CD4-positive, CD25-positive, alpha-beta regulatory T cell (primary cell): ENCODE data around the gene PRR7. TPM values are rescaled to one million over a fixed set of nuclear protein-coding genes. Genes with fewer than 3 reads are reported as not detected.

Experiments
- ATAC-seq, 2 donors: fragments of 150-1000 bp; cut with Tn5 transposase; one replicate each; pipeline ENCODE4 v1.10.0; 2021; ENCODE audit warnings: low read depth in 2 of 2, moderate number of reproducible peaks in 2 of 2, moderate library complexity in 1 of 2
- DNase-seq, 3 donors: peaks; one replicate each; pipeline versions ENCODE4 v3.0.0 to v3.0.0-alpha.2; 2012 to 2022; ENCODE audit warnings: mixed read lengths in 1 of 3
- H3K27ac ChIP-seq: one replicate; pipeline ENCODE4 v1.7.0; 2013; ENCODE audit warnings: mild to moderate bottlenecking, low read length; ENCODE audit not compliant: insufficient read depth, poor library complexity, severe bottlenecking
- H3K27me3 ChIP-seq: one replicate; pipeline ENCODE4 v1.7.0; 2013; ENCODE audit warnings: low read length; ENCODE audit not compliant: control insufficient read depth, insufficient read depth
- H3K36me3 ChIP-seq: one replicate; pipeline ENCODE4 v1.7.0; 2013; ENCODE audit warnings: mild to moderate bottlenecking, low read length, moderate library complexity; ENCODE audit not compliant: control insufficient read depth, insufficient read depth
- H3K4me1 ChIP-seq: 2 replicates; pipeline ENCODE4 v1.7.0; 2013; ENCODE audit warnings: mild to moderate bottlenecking, low read length; ENCODE audit not compliant: insufficient read depth, control insufficient read depth, poor library complexity, severe bottlenecking
- H3K4me3 ChIP-seq: one replicate; pipeline ENCODE4 v1.7.0; 2013; ENCODE audit warnings: low read depth, mild to moderate bottlenecking, low read length, moderate library complexity
- H3K9me3 ChIP-seq, 2 experiments: 1 replicate in 1 of 2; 2 replicates in 1 of 2; pipeline ENCODE4 v1.7.0; 2013; ENCODE audit warnings: low read length in 2 of 2, mild to moderate bottlenecking in 1 of 2, moderate library complexity in 1 of 2; ENCODE audit not compliant: control insufficient read depth in 2 of 2
- H3K27ac Mint-ChIP-seq, 3 donors: one replicate each; pipeline ENCODE4 v1.8.0; 2020 to 2022; ENCODE audit warnings: mild to moderate bottlenecking in 3 of 3, mixed read lengths in 3 of 3, moderate library complexity in 2 of 3
- H3K27me3 Mint-ChIP-seq: one replicate; pipeline ENCODE4 v1.8.0; 2022; ENCODE audit warnings: mild to moderate bottlenecking, mixed read lengths
- H3K36me3 Mint-ChIP-seq: one replicate; pipeline ENCODE4 v1.8.0; 2020; ENCODE audit warnings: mixed read lengths
- H3K4me1 Mint-ChIP-seq, 4 donors: one replicate each; pipeline ENCODE4 v1.8.0; 2020 to 2022; ENCODE audit warnings: mixed read lengths in 4 of 4, mild to moderate bottlenecking in 1 of 4
- H3K4me3 Mint-ChIP-seq, 4 donors: one replicate each; pipeline ENCODE4 v1.8.0; 2020 to 2022; ENCODE audit warnings: mild to moderate bottlenecking in 4 of 4, mixed read lengths in 4 of 4, moderate library complexity in 3 of 4
- H3K9me3 Mint-ChIP-seq, 7 donors: one replicate each; pipeline ENCODE4 v1.8.0; 2020 to 2022; ENCODE audit warnings: mixed read lengths in 7 of 7, mild to moderate bottlenecking in 3 of 7, moderate library complexity in 2 of 7
- polyA plus RNA-seq, 4 donors: library from polyadenylated mRNA; unstranded; fragments of 300-500 nt; fragmentation: Illumina TruSeq; gene quantifications; one replicate each; pipeline ENCODE4 v1.2.3, GENCODE V29; 2021
- total RNA-seq: library from RNA; stranded (reverse); gene quantifications from one replicate; pipeline ENCODE4 v1.2.3, GENCODE V29; 2022

The PRR7 gene
- total and polyA plus RNA-seq, 5 donors from 2014 or later, result 10.2 to 21.8 (median 12.6) TPM

DNA sequence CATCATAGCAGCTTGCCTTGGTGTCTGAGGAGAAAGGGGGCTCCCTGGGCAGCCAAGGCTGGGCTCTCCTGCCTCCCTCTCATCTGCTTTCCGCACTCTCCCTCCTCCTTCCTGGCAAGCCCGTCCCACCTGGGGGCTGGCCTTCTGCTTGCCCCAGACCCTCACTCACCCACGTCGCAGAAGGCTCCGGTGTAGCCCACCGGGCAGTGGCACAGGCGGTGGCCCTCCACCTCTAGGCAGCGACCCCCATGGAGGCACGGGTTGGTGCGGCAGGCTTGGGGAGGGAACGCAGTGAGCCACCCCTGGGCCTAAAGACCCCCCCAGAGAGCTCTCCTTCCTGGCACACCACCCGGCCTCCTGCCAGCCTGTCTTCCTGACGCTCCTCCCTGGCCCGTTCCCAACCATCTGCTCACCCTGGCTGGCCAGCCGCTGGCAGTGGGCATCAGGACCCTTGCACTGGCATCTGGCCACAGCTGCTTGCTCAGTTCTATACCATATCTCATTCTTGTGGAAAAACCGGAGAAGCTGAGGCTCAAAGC is 41.9 kb upstream of the PRR7 start:
- no peaks in the 10 kb centered on the region for H3K36me3 ChIP-seq
- Mint-ChIP-seq H3K27me3 (peaks cover 29% of the 10 kb centered on the region), H3K9me3 (no peaks in the 10 kb centered on the region), H3K36me3 (no peaks in the 10 kb centered on the region), H3K4me3 (peak overlapping the region in 3 of 4 donors; percentile 59 to 66 (median 65)), H3K4me1 (peaks cover 0 to 32% (median 13%) of the 10 kb centered on the region in 4 donors), H3K27ac (no peak overlapping the region)
- peak overlapping the region; percentile 55 for H3K27ac ChIP-seq
- no peak for ATAC-seq
- no peaks in the 10 kb centered on the region for H3K9me3 ChIP-seq
- no peak overlapping the region for H3K4me3 ChIP-seq
- H3K4me1 ChIP-seq, result peaks cover 39% of the 10 kb centered on the region
- DNase-seq, result no peak
- H3K27me3 ChIP-seq, result no peaks in the 10 kb centered on the region

DNA sequence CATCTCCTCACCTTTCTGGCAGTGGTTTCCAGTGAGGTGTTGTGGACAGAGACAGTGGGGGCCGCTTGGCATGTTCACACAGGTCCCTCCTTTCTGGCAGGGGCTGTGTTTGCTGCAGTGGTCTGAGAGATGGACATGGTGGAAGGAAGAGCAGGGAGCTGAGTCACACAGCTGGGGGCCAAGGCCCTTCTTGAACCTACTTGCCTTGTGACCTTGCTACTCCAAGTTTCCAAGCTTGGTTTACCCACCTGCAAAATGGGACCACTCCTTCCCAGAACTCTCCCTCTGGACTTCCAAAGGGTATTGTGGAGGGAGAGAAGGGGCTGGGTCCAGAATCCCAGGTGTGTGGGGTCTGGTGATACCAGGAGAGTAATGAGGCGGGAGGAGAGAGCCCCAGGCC is 41.3 kb upstream of the PRR7 start:
- H3K9me3 ChIP-seq, result no peaks in the 10 kb centered on the region
- H3K4me3 Mint-ChIP-seq, result no peak overlapping the region
- H3K36me3 ChIP-seq, result no peaks in the 10 kb centered on the region
- H3K36me3 Mint-ChIP-seq, result no peaks in the 10 kb centered on the region
- peaks cover 0 to 32% (median 14%) of the 10 kb centered on the region in 4 donors for H3K4me1 Mint-ChIP-seq
- peaks cover 39% of the 10 kb centered on the region for H3K4me1 ChIP-seq
- H3K27me3 Mint-ChIP-seq, result peaks cover 29% of the 10 kb centered on the region
- DNase-seq (no peak), ATAC-seq (no peak)
- H3K27me3 ChIP-seq, result no peaks in the 10 kb centered on the region
- H3K27ac Mint-ChIP-seq, result no peak overlapping the region
- no peaks in the 10 kb centered on the region for H3K9me3 Mint-ChIP-seq
- no peak overlapping the region for H3K4me3 ChIP-seq
- no peak overlapping the region for H3K27ac ChIP-seq

DNA sequence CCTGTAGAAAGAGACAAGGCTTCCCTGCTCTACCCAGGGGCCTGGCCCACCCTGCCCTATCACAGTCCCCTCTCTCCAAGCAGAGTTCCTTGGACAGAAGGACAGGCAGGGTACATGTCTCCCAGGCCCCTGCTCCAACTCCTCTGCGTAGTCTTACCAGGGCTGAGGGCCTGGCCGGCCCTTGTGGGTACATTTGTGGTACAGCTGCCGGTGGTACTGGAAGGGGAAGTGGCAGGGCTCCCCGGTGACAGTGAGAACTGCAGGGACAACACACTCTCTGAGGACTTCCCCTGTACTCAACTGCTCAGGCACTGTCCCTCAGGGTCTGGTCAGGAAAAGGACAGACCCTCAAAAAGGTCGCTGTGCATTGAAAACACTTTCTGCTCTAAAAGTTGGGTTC is 40.8 kb upstream of the PRR7 start:
- ATAC-seq, result no peak
- H3K9me3 ChIP-seq, result no peaks in the 10 kb centered on the region
- no peaks in the 10 kb centered on the region for H3K9me3 Mint-ChIP-seq
- no peak overlapping the region for H3K27ac ChIP-seq
- DNase-seq, result no peak
- H3K4me3 ChIP-seq, result no peak overlapping the region
- H3K36me3 Mint-ChIP-seq, result no peaks in the 10 kb centered on the region
- peaks cover 39% of the 10 kb centered on the region for H3K4me1 ChIP-seq
- H3K27ac Mint-ChIP-seq, result peak overlapping the region in 1 of 3 donors; percentile 74
- H3K27me3 ChIP-seq, result no peaks in the 10 kb centered on the region
- H3K36me3 ChIP-seq, result no peaks in the 10 kb centered on the region
- H3K27me3 Mint-ChIP-seq, result peaks cover 29% of the 10 kb centered on the region
- H3K4me1 Mint-ChIP-seq, result peaks cover 0 to 36% (median 18%) of the 10 kb centered on the region in 4 donors
- H3K4me3 Mint-ChIP-seq, result no peak overlapping the region

DNA sequence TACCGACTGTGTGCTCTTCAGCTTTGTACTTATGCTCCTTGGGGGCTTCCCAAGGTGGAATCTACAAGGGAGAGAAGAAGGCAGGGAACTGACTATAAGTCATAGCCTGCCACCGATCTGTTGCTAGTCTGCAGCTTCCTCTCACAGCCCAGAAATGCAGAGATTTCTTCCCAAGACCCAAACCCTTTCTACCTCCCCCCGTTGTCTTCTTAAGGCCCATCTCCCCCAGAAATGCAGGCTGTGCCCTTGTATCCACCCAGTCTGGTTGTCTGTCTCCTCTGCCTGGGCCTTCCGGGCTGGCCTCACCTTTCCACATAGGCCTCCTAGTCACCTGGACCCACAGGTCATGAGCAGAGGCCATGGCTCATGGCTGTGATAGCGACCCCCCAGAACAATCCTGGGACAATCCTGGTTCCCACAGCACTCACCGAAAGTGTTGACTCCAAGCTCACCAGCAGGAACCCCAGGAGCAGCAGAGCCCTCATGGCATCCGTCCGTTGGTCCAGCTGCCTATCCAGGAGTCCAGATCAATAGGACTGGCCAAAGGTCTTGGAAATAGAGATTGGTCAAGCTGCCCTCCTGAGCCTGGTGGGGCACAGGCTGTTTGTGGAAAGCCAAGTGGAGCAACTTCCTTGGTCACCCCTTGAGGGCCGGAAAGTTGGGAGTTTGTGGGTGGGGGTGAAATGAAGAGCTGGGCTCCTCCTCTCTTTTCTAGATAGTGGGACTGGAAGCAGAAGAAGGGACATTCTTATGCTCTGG is 37.4 kb upstream of the PRR7 start, which contains the start of gene F12:
F12 (minus strand) TSS at position 522 of the 759 bp plus-strand sequence; CDS start at position 485, 37 bp downstream.
- Mint-ChIP-seq H3K36me3 (no peaks in the 10 kb centered on the region), H3K4me3 (peak within 1 kb of the TSS in 1 of 4 donors; percentile 69), H3K9me3 (no peaks in the 10 kb centered on the region), H3K27ac (peak within 1 kb of the TSS in 2 of 3 donors; percentile 14 to 85), H3K4me1 (peaks cover 0 to 41% (median 24%) of the 10 kb centered on the region in 4 donors), H3K27me3 (peaks cover 8% of the 10 kb centered on the region)
- no peak for DNase-seq
- peaks cover 29% of the 10 kb centered on the region for H3K4me1 ChIP-seq
- H3K4me3 ChIP-seq, result no peak within 1 kb of the TSS
- no peak for ATAC-seq
- H3K36me3 ChIP-seq, result no peaks in the 10 kb centered on the region
- no peaks in the 10 kb centered on the region for H3K27me3 ChIP-seq
- no peaks in the 10 kb centered on the region for H3K9me3 ChIP-seq
- no peak within 1 kb of the TSS for H3K27ac ChIP-seq

DNA sequence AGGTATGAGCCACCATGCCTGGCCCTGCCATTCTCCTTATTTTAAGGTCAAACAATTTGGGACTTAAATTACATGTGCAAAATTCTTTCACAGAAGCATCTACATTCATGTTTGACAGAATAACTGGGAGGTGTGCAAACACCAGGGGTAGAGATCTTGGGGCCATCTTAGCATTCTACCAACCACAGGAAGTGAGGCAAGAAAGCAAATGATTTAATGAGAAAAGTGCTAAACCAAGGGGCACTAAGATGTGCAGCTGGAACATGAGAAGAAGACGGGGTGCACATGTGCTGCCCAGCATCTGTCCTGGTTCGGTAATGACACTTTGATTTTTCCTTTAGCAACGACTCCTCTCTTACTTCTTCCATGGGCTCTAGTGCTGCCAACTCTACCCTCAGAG is 36.0 kb upstream of the PRR7 start:
- no peak for ATAC-seq
- Histone ChIP-seq H3K4me3 (no peak overlapping the region), H3K9me3 (no peaks in the 10 kb centered on the region), H3K27ac (no peak overlapping the region), H3K4me1 (peaks cover 16% of the 10 kb centered on the region), H3K36me3 (no peaks in the 10 kb centered on the region), H3K27me3 (no peaks in the 10 kb centered on the region)
- Mint-ChIP-seq H3K27me3 (peaks cover 5% of the 10 kb centered on the region), H3K4me3 (no peak overlapping the region), H3K36me3 (no peaks in the 10 kb centered on the region), H3K4me1 (peaks cover 0 to 44% (median 26%) of the 10 kb centered on the region in 4 donors), H3K9me3 (no peaks in the 10 kb centered on the region), H3K27ac (peak overlapping the region; percentile 8 to 85 (median 14))
- peak in 1 of 3 donors; percentile 34 for DNase-seq

DNA sequence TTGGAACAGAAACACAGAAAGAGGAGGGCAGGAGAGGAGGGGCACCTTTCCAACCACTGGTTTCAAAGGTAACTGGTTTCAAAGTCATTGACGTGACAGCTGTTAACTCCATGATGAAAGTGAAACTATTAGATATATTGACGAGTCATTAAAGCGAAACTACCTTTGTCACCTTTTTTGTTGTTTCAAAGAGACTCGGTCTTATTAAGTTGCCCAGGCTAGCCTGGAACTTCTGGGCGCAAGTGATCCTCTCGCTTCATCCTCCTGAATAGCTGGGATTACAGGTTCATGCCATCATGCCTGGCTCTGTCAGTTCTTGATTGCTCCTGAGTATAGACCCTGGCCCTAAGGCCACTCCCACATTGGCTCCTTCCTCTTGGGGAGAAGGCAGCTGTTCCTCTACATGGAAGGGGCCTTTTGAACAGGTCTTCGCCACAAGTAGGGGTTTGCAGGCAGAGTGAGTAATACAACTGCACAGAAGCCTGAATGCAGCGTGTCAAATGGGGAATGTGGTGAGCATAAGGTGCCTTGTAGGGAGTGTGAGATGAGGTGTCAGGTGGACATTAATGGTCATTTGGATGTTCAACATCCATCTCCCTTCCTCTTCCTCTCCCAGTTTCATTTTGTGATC is 33.9 kb upstream of the PRR7 start:
- H3K9me3 Mint-ChIP-seq, result no peaks in the 10 kb centered on the region
- DNase-seq, result peak in 2 of 3 donors; percentile 74 to 84
- peaks cover 0 to 48% (median 28%) of the 10 kb centered on the region in 4 donors for H3K4me1 Mint-ChIP-seq
- Histone ChIP-seq H3K9me3 (no peaks in the 10 kb centered on the region), H3K27ac (peak overlapping the region; percentile 72), H3K4me3 (peak overlapping the region; percentile 78), H3K27me3 (no peaks in the 10 kb centered on the region), H3K4me1 (peaks cover 14% of the 10 kb centered on the region), H3K36me3 (no peaks in the 10 kb centered on the region)
- peak; percentile 56 to 67 for ATAC-seq
- peak overlapping the region; percentile 49 to 81 (median 68) for H3K4me3 Mint-ChIP-seq
- no peaks in the 10 kb centered on the region for H3K36me3 Mint-ChIP-seq
- H3K27me3 Mint-ChIP-seq, result peaks cover 5% of the 10 kb centered on the region
- peak overlapping the region; percentile 77 to 89 (median 87) for H3K27ac Mint-ChIP-seq

DNA sequence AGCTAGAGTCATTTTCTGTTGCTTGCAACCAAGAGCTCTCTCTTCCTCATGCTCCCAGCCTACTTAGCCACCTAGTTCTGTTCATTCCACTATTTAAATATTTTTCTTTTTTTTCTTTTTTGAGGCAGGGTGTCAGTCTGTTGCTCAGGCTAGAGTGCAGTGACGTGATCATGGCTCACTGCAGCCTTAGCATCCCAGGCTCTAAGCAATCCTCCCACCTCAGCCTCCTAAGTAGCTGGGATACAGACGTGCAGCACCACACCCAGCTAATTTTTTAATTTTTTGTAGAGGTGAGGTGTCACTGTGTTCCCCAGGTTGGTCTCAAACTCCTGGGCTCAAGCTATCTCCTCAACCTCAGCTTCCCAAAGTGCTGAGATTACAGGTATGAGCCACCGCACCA is 32.1 kb upstream of the PRR7 start:
- no peak overlapping the region for H3K4me3 Mint-ChIP-seq
- H3K9me3 Mint-ChIP-seq, result no peaks in the 10 kb centered on the region
- H3K36me3 Mint-ChIP-seq, result no peaks in the 10 kb centered on the region
- H3K4me1 Mint-ChIP-seq, result peaks cover 0 to 48% (median 28%) of the 10 kb centered on the region in 4 donors
- Histone ChIP-seq H3K36me3 (no peaks in the 10 kb centered on the region), H3K27ac (no peak overlapping the region), H3K4me1 (peaks cover 14% of the 10 kb centered on the region), H3K9me3 (no peaks in the 10 kb centered on the region), H3K27me3 (no peaks in the 10 kb centered on the region), H3K4me3 (no peak overlapping the region)
- no peaks in the 10 kb centered on the region for H3K27me3 Mint-ChIP-seq
- ATAC-seq (no peak), DNase-seq (no peak)
- no peak overlapping the region for H3K27ac Mint-ChIP-seq
